Immature natural killer cell (primary cell): ENCODE measurements around the gene TSGA10IP. TPM values are rescaled to one million over a fixed set of nuclear protein-coding genes. Genes with fewer than 3 reads are reported as not detected.

ENCODE experiments used
- DNase-seq, 3 donors: peaks; one replicate each; pipeline ENCODE4 v3.0.0; 2022; ENCODE audit warnings: mixed read lengths in 1 of 3
- H3K27ac Mint-ChIP-seq, 6 donors: one replicate each; pipeline ENCODE4 v1.8.0; 2020; ENCODE audit warnings: mixed read lengths in 6 of 6, mild to moderate bottlenecking in 5 of 6, inconsistent platforms in 4 of 6, moderate library complexity in 3 of 6
- H3K27me3 Mint-ChIP-seq, 3 donors: one replicate each; pipeline ENCODE4 v1.8.0; 2020 to 2021; ENCODE audit warnings: low read depth in 3 of 3, mild to moderate bottlenecking in 3 of 3, mixed read lengths in 3 of 3, moderate library complexity in 3 of 3, inconsistent platforms in 1 of 3
- H3K36me3 Mint-ChIP-seq, 3 donors: one replicate each; pipeline ENCODE4 v1.8.0; 2020; ENCODE audit warnings: mixed read lengths in 3 of 3, inconsistent platforms in 2 of 3, mild to moderate bottlenecking in 2 of 3
- H3K4me1 Mint-ChIP-seq, 2 donors: one replicate each; pipeline ENCODE4 v1.8.0; 2020; ENCODE audit warnings: inconsistent platforms in 2 of 2, mild to moderate bottlenecking in 2 of 2, mixed read lengths in 2 of 2, moderate library complexity in 1 of 2
- H3K4me3 Mint-ChIP-seq, 5 donors: one replicate each; pipeline ENCODE4 v1.8.0; 2020; ENCODE audit warnings: mild to moderate bottlenecking in 5 of 5, mixed read lengths in 5 of 5, inconsistent platforms in 3 of 5, moderate library complexity in 3 of 5
- H3K9me3 Mint-ChIP-seq, 6 donors: one replicate each; pipeline ENCODE4 v1.8.0; 2020; ENCODE audit warnings: mild to moderate bottlenecking in 6 of 6, mixed read lengths in 6 of 6, inconsistent platforms in 4 of 6, moderate library complexity in 3 of 6
- polyA plus RNA-seq, 3 donors: library from polyadenylated mRNA; unstranded; fragments of 300-500 nt; fragmentation: Illumina TruSeq; gene quantifications; one replicate each; pipeline ENCODE4 v1.2.3, GENCODE V29; 2021

The TSGA10IP gene
- polyA plus RNA-seq: not detected

- Mint-ChIP-seq H3K27me3 (peaks cover 0 to 5% (median 0%) of the 10 kb centered on the region in 3 donors), H3K36me3 (no peaks in the 10 kb centered on the region), H3K9me3 (no peaks in the 10 kb centered on the region), H3K4me3 (no peak within 1 kb of the TSS), H3K4me1 (no peaks in the 10 kb centered on the region), H3K27ac (no peak within 1 kb of the TSS)
- DNase-seq: no peak
Measured at GRCh38 chr11:65945430-65945911, at the start of gene TSGA10IP. TSGA10IP (plus strand) TSS chr11:65945480; CDS start chr11:65945676, 196 bp downstream.

- H3K9me3 Mint-ChIP-seq: no peaks in the 10 kb centered on the region
- H3K27ac Mint-ChIP-seq: peak overlapping the region; percentile 46 to 70 (median 63)
- no peaks in the 10 kb centered on the region for H3K36me3 Mint-ChIP-seq
- peak overlapping the region; percentile 17 to 50 (median 30) for H3K4me3 Mint-ChIP-seq
- H3K27me3 Mint-ChIP-seq: peaks cover 2 to 9% (median 3%) of the 10 kb centered on the region in 3 donors
- no peak for DNase-seq
- H3K4me1 Mint-ChIP-seq: peaks cover 45 to 51% of the 10 kb centered on the region in 2 donors
Measured at GRCh38 chr11:65895482-65895981, 49.7 kb upstream of the TSGA10IP start.

- H3K4me1 Mint-ChIP-seq: peaks cover 53 to 59% of the 10 kb centered on the region in 2 donors
- peaks cover 2 to 14% (median 3%) of the 10 kb centered on the region in 3 donors for H3K27me3 Mint-ChIP-seq
- peak overlapping the region in 5 of 6 donors; percentile 34 to 80 (median 65) for H3K27ac Mint-ChIP-seq
- H3K36me3 Mint-ChIP-seq: no peaks in the 10 kb centered on the region
- DNase-seq: no peak
- no peaks in the 10 kb centered on the region for H3K9me3 Mint-ChIP-seq
- H3K4me3 Mint-ChIP-seq: peak overlapping the region in 2 of 5 donors; percentile 9 to 18
Measured at GRCh38 chr11:65896034-65896999, 49.0 kb upstream of the TSGA10IP start.

- no peak for DNase-seq
- no peaks in the 10 kb centered on the region for H3K36me3 Mint-ChIP-seq
- no peak overlapping the region for H3K27ac Mint-ChIP-seq
- H3K4me1 Mint-ChIP-seq: peaks cover 54 to 60% of the 10 kb centered on the region in 2 donors
- peaks cover 3 to 17% (median 3%) of the 10 kb centered on the region in 3 donors for H3K27me3 Mint-ChIP-seq
- H3K9me3 Mint-ChIP-seq: no peaks in the 10 kb centered on the region
- H3K4me3 Mint-ChIP-seq: peak overlapping the region in 1 of 5 donors; percentile 15
Measured at GRCh38 chr11:65897020-65897471, 48.2 kb upstream of the TSGA10IP start.

- Mint-ChIP-seq H3K27ac (peak overlapping the region in 4 of 6 donors; percentile 30 to 87 (median 81)), H3K27me3 (peaks cover 7 to 29% (median 7%) of the 10 kb centered on the region in 3 donors), H3K36me3 (no peaks in the 10 kb centered on the region), H3K4me3 (peak overlapping the region; percentile 56 to 80 (median 75)), H3K9me3 (no peaks in the 10 kb centered on the region), H3K4me1 (peaks cover 41 to 47% of the 10 kb centered on the region in 2 donors)
- no peak for DNase-seq
Measured at GRCh38 chr11:65898656-65899355, 46.5 kb upstream of the TSGA10IP start.

- peaks cover 7 to 29% (median 11%) of the 10 kb centered on the region in 3 donors for H3K27me3 Mint-ChIP-seq
- no peaks in the 10 kb centered on the region for H3K9me3 Mint-ChIP-seq
- peak overlapping the region in 1 of 6 donors; percentile 17 for H3K27ac Mint-ChIP-seq
- H3K36me3 Mint-ChIP-seq: no peaks in the 10 kb centered on the region
- DNase-seq: peak; percentile 47 to 57 (median 52)
- peak overlapping the region; percentile 58 to 76 (median 64) for H3K4me3 Mint-ChIP-seq
- peaks cover 34 to 40% of the 10 kb centered on the region in 2 donors for H3K4me1 Mint-ChIP-seq
Measured at GRCh38 chr11:65899356-65900124, 45.7 kb upstream of the TSGA10IP start.

GRCh38 chr11:65900125-65900898 is 45.0 kb upstream of the TSGA10IP start, which contains the start of gene FOSL1:
FOSL1 (minus strand) TSS chr11:65900388; CDS start chr11:65900339, 49 bp downstream.
- H3K9me3 Mint-ChIP-seq: no peaks in the 10 kb centered on the region
- peaks cover 7 to 29% (median 11%) of the 10 kb centered on the region in 3 donors for H3K27me3 Mint-ChIP-seq
- peak; percentile 85 to 87 (median 87) for DNase-seq
- H3K4me1 Mint-ChIP-seq: peaks cover 32 to 37% of the 10 kb centered on the region in 2 donors
- H3K36me3 Mint-ChIP-seq: no peaks in the 10 kb centered on the region
- peak within 1 kb of the TSS; percentile 84 to 97 (median 92) for H3K27ac Mint-ChIP-seq
- H3K4me3 Mint-ChIP-seq: peak within 1 kb of the TSS; percentile 64 to 79 (median 67)

GRCh38 chr11:65900899-65901180 is 44.4 kb upstream of the TSGA10IP start:
- Mint-ChIP-seq H3K9me3 (no peaks in the 10 kb centered on the region), H3K27me3 (peaks cover 7 to 28% (median 11%) of the 10 kb centered on the region in 3 donors), H3K36me3 (no peaks in the 10 kb centered on the region), H3K4me1 (peaks cover 30 to 33% of the 10 kb centered on the region in 2 donors), H3K4me3 (peak overlapping the region; percentile 64 to 79 (median 67)), H3K27ac (peak overlapping the region; percentile 84 to 97 (median 92))
- no peak for DNase-seq

- H3K9me3 Mint-ChIP-seq: no peaks in the 10 kb centered on the region
- peaks cover 5 to 23% (median 8%) of the 10 kb centered on the region in 3 donors for H3K27me3 Mint-ChIP-seq
- H3K36me3 Mint-ChIP-seq: no peaks in the 10 kb centered on the region
- no peak for DNase-seq
- peaks cover 24 to 28% of the 10 kb centered on the region in 2 donors for H3K4me1 Mint-ChIP-seq
- no peak overlapping the region for H3K4me3 Mint-ChIP-seq
- H3K27ac Mint-ChIP-seq: peak overlapping the region in 4 of 6 donors; percentile 55 to 97 (median 90)
Measured at GRCh38 chr11:65903068-65903481, 42.2 kb upstream of the TSGA10IP start.

- Mint-ChIP-seq H3K4me3 (no peak overlapping the region), H3K36me3 (no peaks in the 10 kb centered on the region), H3K9me3 (no peaks in the 10 kb centered on the region), H3K27ac (peak overlapping the region in 4 of 6 donors; percentile 1 to 56 (median 50)), H3K4me1 (peaks cover 23 to 25% of the 10 kb centered on the region in 2 donors), H3K27me3 (peaks cover 5 to 23% (median 8%) of the 10 kb centered on the region in 3 donors)
- DNase-seq: no peak
Measured at GRCh38 chr11:65903715-65904114, 41.6 kb upstream of the TSGA10IP start.

- H3K4me3 Mint-ChIP-seq: no peak overlapping the region
- H3K27ac Mint-ChIP-seq: no peak overlapping the region
- H3K36me3 Mint-ChIP-seq: no peaks in the 10 kb centered on the region
- H3K27me3 Mint-ChIP-seq: peaks cover 8 to 19% (median 8%) of the 10 kb centered on the region in 3 donors
- no peaks in the 10 kb centered on the region for H3K9me3 Mint-ChIP-seq
- no peak for DNase-seq
- peaks cover 9 to 13% of the 10 kb centered on the region in 2 donors for H3K4me1 Mint-ChIP-seq
Measured at GRCh38 chr11:65906602-65907001, 38.7 kb upstream of the TSGA10IP start.

- H3K4me3 Mint-ChIP-seq: no peak overlapping the region
- peaks cover 0 to 4% of the 10 kb centered on the region in 2 donors for H3K4me1 Mint-ChIP-seq
- H3K27me3 Mint-ChIP-seq: peaks cover 3 to 8% (median 5%) of the 10 kb centered on the region in 3 donors
Measured at GRCh38 chr11:65907878-65908277, 37.4 kb upstream of the TSGA10IP start.

More at GRCh38 chr11:65907878-65908277, 37.4 kb upstream of the TSGA10IP start:
- Mint-ChIP-seq H3K9me3 (no peaks in the 10 kb centered on the region), H3K27ac (no peak overlapping the region), H3K36me3 (no peaks in the 10 kb centered on the region)
- no peak for DNase-seq
